ENCODE data around the gene KIAA1217.

The KIAA1217 gene

GRCh38 chr10:24556750-24557742 is 348.1 kb downstream of the KIAA1217 start:
- Histone ChIP-seq H3K27me3 (ENCODE audit: control insufficient read depth in 1 of 2, insufficient read depth in 2 of 2, low read length in 2 of 2) (peaks cover 0 to 8% of the 10 kb centered on the region in 2 donors), H3K36me3 (ENCODE audit: control insufficient read depth in 1 of 2, insufficient read depth in 2 of 2, low read length in 2 of 2) (no peaks in the 10 kb centered on the region), H3K9ac (ENCODE audit: low read depth in 1 of 2, low read length in 2 of 2) (no peak overlapping the region), H3K4me1 (ENCODE audit: control insufficient read depth in 1 of 2, insufficient read depth in 2 of 2, low read length in 2 of 2) (peaks cover 0 to 4% of the 10 kb centered on the region in 2 donors), H3K27ac (ENCODE audit: low read depth, low read length) (no peak overlapping the region), H3K4me3 (ENCODE audit: low read depth in 1 of 2, low read length in 2 of 2) (no peak overlapping the region), H3K9me3 (ENCODE audit: control insufficient read depth in 1 of 2, low read length in 2 of 2) (no peaks in the 10 kb centered on the region)

- Histone ChIP-seq H3K4me3 (ENCODE audit: low read depth in 1 of 2, low read length in 2 of 2) (no peak overlapping the region), H3K4me1 (ENCODE audit: control insufficient read depth in 1 of 2, insufficient read depth in 2 of 2, low read length in 2 of 2) (peaks cover 0 to 4% of the 10 kb centered on the region in 2 donors), H3K9me3 (ENCODE audit: control insufficient read depth in 1 of 2, low read length in 2 of 2) (no peaks in the 10 kb centered on the region), H3K27ac (ENCODE audit: low read depth, low read length) (no peak overlapping the region), H3K27me3 (ENCODE audit: control insufficient read depth in 1 of 2, insufficient read depth in 2 of 2, low read length in 2 of 2) (no peaks in the 10 kb centered on the region), H3K9ac (ENCODE audit: low read depth in 1 of 2, low read length in 2 of 2) (no peak overlapping the region), H3K36me3 (ENCODE audit: control insufficient read depth in 1 of 2, insufficient read depth in 2 of 2, low read length in 2 of 2) (no peaks in the 10 kb centered on the region)
Measured at GRCh38 chr10:24561453-24561852, 352.5 kb downstream of the KIAA1217 start.

GRCh38 chr10:24568042-24568441 is 359.1 kb downstream of the KIAA1217 start:
- no peak overlapping the region for H3K4me3 ChIP-seq (ENCODE audit: low read depth in 1 of 2, low read length in 2 of 2)
- H3K27me3 ChIP-seq (ENCODE audit: control insufficient read depth in 1 of 2, insufficient read depth in 2 of 2, low read length in 2 of 2), result no peaks in the 10 kb centered on the region
- H3K9me3 ChIP-seq (ENCODE audit: control insufficient read depth in 1 of 2, low read length in 2 of 2), result no peaks in the 10 kb centered on the region

GRCh38 chr10:24569330-24569796 is 360.4 kb downstream of the KIAA1217 start:
- Histone ChIP-seq H3K36me3 (ENCODE audit: control insufficient read depth in 1 of 2, insufficient read depth in 2 of 2, low read length in 2 of 2) (no peaks in the 10 kb centered on the region), H3K9ac (ENCODE audit: low read depth in 1 of 2, low read length in 2 of 2) (no peak overlapping the region), H3K4me3 (ENCODE audit: low read depth in 1 of 2, low read length in 2 of 2) (no peak overlapping the region), H3K4me1 (ENCODE audit: control insufficient read depth in 1 of 2, insufficient read depth in 2 of 2, low read length in 2 of 2) (no peaks in the 10 kb centered on the region), H3K9me3 (ENCODE audit: control insufficient read depth in 1 of 2, low read length in 2 of 2) (no peaks in the 10 kb centered on the region), H3K27me3 (ENCODE audit: control insufficient read depth in 1 of 2, insufficient read depth in 2 of 2, low read length in 2 of 2) (no peaks in the 10 kb centered on the region), H3K27ac (ENCODE audit: low read depth, low read length) (no peak overlapping the region)

More at GRCh38 chr10:24568042-24568441, 359.1 kb downstream of the KIAA1217 start:
- Histone ChIP-seq H3K9ac (ENCODE audit: low read depth in 1 of 2, low read length in 2 of 2) (no peak overlapping the region), H3K36me3 (ENCODE audit: control insufficient read depth in 1 of 2, insufficient read depth in 2 of 2, low read length in 2 of 2) (no peaks in the 10 kb centered on the region), H3K27ac (ENCODE audit: low read depth, low read length) (no peak overlapping the region), H3K4me1 (ENCODE audit: control insufficient read depth in 1 of 2, insufficient read depth in 2 of 2, low read length in 2 of 2) (no peaks in the 10 kb centered on the region)

- Histone ChIP-seq H3K4me1 (ENCODE audit: control insufficient read depth in 1 of 2, insufficient read depth in 2 of 2, low read length in 2 of 2) (no peaks in the 10 kb centered on the region), H3K27me3 (ENCODE audit: control insufficient read depth in 1 of 2, insufficient read depth in 2 of 2, low read length in 2 of 2) (no peaks in the 10 kb centered on the region), H3K9me3 (ENCODE audit: control insufficient read depth in 1 of 2, low read length in 2 of 2) (no peaks in the 10 kb centered on the region), H3K36me3 (ENCODE audit: control insufficient read depth in 1 of 2, insufficient read depth in 2 of 2, low read length in 2 of 2) (no peaks in the 10 kb centered on the region), H3K27ac (ENCODE audit: low read depth, low read length) (no peak overlapping the region), H3K4me3 (ENCODE audit: low read depth in 1 of 2, low read length in 2 of 2) (no peak overlapping the region), H3K9ac (ENCODE audit: low read depth in 1 of 2, low read length in 2 of 2) (no peak overlapping the region)
Measured at GRCh38 chr10:24569828-24570657, 361.1 kb downstream of the KIAA1217 start.

- Histone ChIP-seq H3K9me3 (ENCODE audit: control insufficient read depth in 1 of 2, low read length in 2 of 2) (no peaks in the 10 kb centered on the region), H3K36me3 (ENCODE audit: control insufficient read depth in 1 of 2, insufficient read depth in 2 of 2, low read length in 2 of 2) (no peaks in the 10 kb centered on the region), H3K27ac (ENCODE audit: low read depth, low read length) (no peak overlapping the region), H3K27me3 (ENCODE audit: control insufficient read depth in 1 of 2, insufficient read depth in 2 of 2, low read length in 2 of 2) (no peaks in the 10 kb centered on the region), H3K9ac (ENCODE audit: low read depth in 1 of 2, low read length in 2 of 2) (no peak overlapping the region), H3K4me3 (ENCODE audit: low read depth in 1 of 2, low read length in 2 of 2) (no peak overlapping the region), H3K4me1 (ENCODE audit: control insufficient read depth in 1 of 2, insufficient read depth in 2 of 2, low read length in 2 of 2) (no peaks in the 10 kb centered on the region)
Measured at GRCh38 chr10:24570658-24571426, 361.9 kb downstream of the KIAA1217 start.

- H3K4me3 ChIP-seq (ENCODE audit: low read depth in 1 of 2, low read length in 2 of 2), result no peak overlapping the region
- H3K36me3 ChIP-seq (ENCODE audit: control insufficient read depth in 1 of 2, insufficient read depth in 2 of 2, low read length in 2 of 2), result no peaks in the 10 kb centered on the region
- no peaks in the 10 kb centered on the region for H3K4me1 ChIP-seq (ENCODE audit: control insufficient read depth in 1 of 2, insufficient read depth in 2 of 2, low read length in 2 of 2)
- no peaks in the 10 kb centered on the region for H3K9me3 ChIP-seq (ENCODE audit: control insufficient read depth in 1 of 2, low read length in 2 of 2)
- H3K27me3 ChIP-seq (ENCODE audit: control insufficient read depth in 1 of 2, insufficient read depth in 2 of 2, low read length in 2 of 2), result no peaks in the 10 kb centered on the region
- no peak overlapping the region for H3K9ac ChIP-seq (ENCODE audit: low read depth in 1 of 2, low read length in 2 of 2)
- H3K27ac ChIP-seq (ENCODE audit: low read depth, low read length), result no peak overlapping the region
Measured at GRCh38 chr10:24571870-24572450, 363.0 kb downstream of the KIAA1217 start.

- H3K27ac ChIP-seq (ENCODE audit: low read depth, low read length), result no peak overlapping the region
- H3K36me3 ChIP-seq (ENCODE audit: control insufficient read depth in 1 of 2, insufficient read depth in 2 of 2, low read length in 2 of 2), result no peaks in the 10 kb centered on the region
- H3K4me3 ChIP-seq (ENCODE audit: low read depth in 1 of 2, low read length in 2 of 2), result no peak overlapping the region
- no peaks in the 10 kb centered on the region for H3K4me1 ChIP-seq (ENCODE audit: control insufficient read depth in 1 of 2, insufficient read depth in 2 of 2, low read length in 2 of 2)
- H3K27me3 ChIP-seq (ENCODE audit: control insufficient read depth in 1 of 2, insufficient read depth in 2 of 2, low read length in 2 of 2), result no peaks in the 10 kb centered on the region
- H3K9ac ChIP-seq (ENCODE audit: low read depth in 1 of 2, low read length in 2 of 2), result no peak overlapping the region
- no peaks in the 10 kb centered on the region for H3K9me3 ChIP-seq (ENCODE audit: control insufficient read depth in 1 of 2, low read length in 2 of 2)
Measured at GRCh38 chr10:24574161-24574560, 365.2 kb downstream of the KIAA1217 start.

GRCh38 chr10:24574578-24575155 is 365.7 kb downstream of the KIAA1217 start:
- no peaks in the 10 kb centered on the region for H3K36me3 ChIP-seq (ENCODE audit: control insufficient read depth in 1 of 2, insufficient read depth in 2 of 2, low read length in 2 of 2)
- H3K9ac ChIP-seq (ENCODE audit: low read depth in 1 of 2, low read length in 2 of 2), result no peak overlapping the region
- H3K27me3 ChIP-seq (ENCODE audit: control insufficient read depth in 1 of 2, insufficient read depth in 2 of 2, low read length in 2 of 2), result no peaks in the 10 kb centered on the region
- no peak overlapping the region for H3K4me3 ChIP-seq (ENCODE audit: low read depth in 1 of 2, low read length in 2 of 2)
- H3K4me1 ChIP-seq (ENCODE audit: control insufficient read depth in 1 of 2, insufficient read depth in 2 of 2, low read length in 2 of 2), result no peaks in the 10 kb centered on the region
- no peak overlapping the region for H3K27ac ChIP-seq (ENCODE audit: low read depth, low read length)
- no peaks in the 10 kb centered on the region for H3K9me3 ChIP-seq (ENCODE audit: control insufficient read depth in 1 of 2, low read length in 2 of 2)

All from duodenal mucosa (tissue), 2 donors.